Common myeloid progenitor, CD34-positive (primary cell): ENCODE data around the gene ZDHHC7.

Experiments
- CTCF ChIA-PET: fragments of 350-600 bp; sonication (Branson Sonifier 250); formaldehyde crosslinking; loops from one replicate; lab custom pipeline; 2021; ENCODE audit warnings: antibody characterized with exemption; lab: Charles Lee
- POLR2A ChIA-PET: fragments of 350-600 bp; sonication (Branson Sonifier 250); formaldehyde crosslinking; loops from one replicate; lab custom pipeline; 2021; ENCODE audit warnings: antibody characterized with exemption; lab: Charles Lee
- DNase-seq, 3 donors: peaks; one replicate each; pipeline versions ENCODE4 v3.0.0 to v3.0.0-alpha.2; 2013
- H3K27ac ChIP-seq, 2 experiments: 1 replicate in 1 of 2; 2 replicates in 1 of 2; pipeline ENCODE4 v1.7.0; 2013; ENCODE audit warnings: inconsistent platforms in 2 of 2, low read length in 2 of 2, mild to moderate bottlenecking in 2 of 2, low read depth in 1 of 2, moderate library complexity in 1 of 2; ENCODE audit not compliant: severe bottlenecking in 2 of 2, insufficient read depth in 1 of 2, poor library complexity in 1 of 2
- H3K27me3 ChIP-seq, 5 experiments: replicated peaks in 2 of 5; 1 replicate in 3 of 5; 2 replicates in 2 of 5; pipeline versions ENCODE4 v1.6.1 to v1.7.0; 2013; ENCODE audit warnings: low read length in 4 of 5, mild to moderate bottlenecking in 2 of 5, moderate library complexity in 2 of 5, inconsistent platforms in 1 of 5; ENCODE audit not compliant: insufficient read depth in 5 of 5, control insufficient read depth in 4 of 5
- H3K36me3 ChIP-seq, 4 experiments: 1 replicate in 2 of 4; 2 replicates in 2 of 4; pipeline versions ENCODE4 v1.6.1 to v1.7.0; 2013; ENCODE audit warnings: low read length in 3 of 4, control low read depth in 1 of 4, mild to moderate bottlenecking in 1 of 4; ENCODE audit not compliant: control insufficient read depth in 4 of 4, insufficient read depth in 4 of 4
- H3K4me1 ChIP-seq, 4 experiments: 1 replicate in 3 of 4; 2 replicates in 1 of 4; pipeline versions ENCODE4 v1.6.1 to v1.7.1; 2013; ENCODE audit warnings: low read length in 3 of 4, mild to moderate bottlenecking in 3 of 4, control low read depth in 1 of 4, inconsistent platforms in 1 of 4, moderate library complexity in 1 of 4; ENCODE audit not compliant: control insufficient read depth in 4 of 4, insufficient read depth in 4 of 4; ENCODE audit errors: control extremely low read depth in 1 of 4
- H3K4me3 ChIP-seq, 7 experiments: 1 replicate in 4 of 7; 2 replicates in 3 of 7; pipeline versions ENCODE4 v1.5.1 to v1.7.0; 2013; ENCODE audit warnings: mild to moderate bottlenecking in 7 of 7, low read length in 6 of 7, moderate library complexity in 6 of 7, inconsistent platforms in 2 of 7, low read depth in 2 of 7, control low read depth in 1 of 7; ENCODE audit not compliant: insufficient read depth in 4 of 7, control insufficient read depth in 1 of 7; ENCODE audit errors: extremely low read depth in 1 of 7
- H3K9me3 ChIP-seq, 5 experiments: 1 replicate in 4 of 5; 2 replicates in 1 of 5; pipeline versions ENCODE4 v1.6.1 to v1.7.1; 2013; ENCODE audit warnings: low read length in 4 of 5, mild to moderate bottlenecking in 2 of 5, inconsistent platforms in 1 of 5, low read depth in 1 of 5, moderate library complexity in 1 of 5; ENCODE audit not compliant: control insufficient read depth in 4 of 5, insufficient read depth in 2 of 5; ENCODE audit errors: control extremely low read depth in 1 of 5
- WGBS: methylation state at CpG from one replicate; pipeline ENCODE4 v1.1.5; 2013; ENCODE audit not compliant: insufficient coverage; 5-methylcytosine and 5-hydroxymethylcytosine counted together

Gene ZDHHC7

DNA sequence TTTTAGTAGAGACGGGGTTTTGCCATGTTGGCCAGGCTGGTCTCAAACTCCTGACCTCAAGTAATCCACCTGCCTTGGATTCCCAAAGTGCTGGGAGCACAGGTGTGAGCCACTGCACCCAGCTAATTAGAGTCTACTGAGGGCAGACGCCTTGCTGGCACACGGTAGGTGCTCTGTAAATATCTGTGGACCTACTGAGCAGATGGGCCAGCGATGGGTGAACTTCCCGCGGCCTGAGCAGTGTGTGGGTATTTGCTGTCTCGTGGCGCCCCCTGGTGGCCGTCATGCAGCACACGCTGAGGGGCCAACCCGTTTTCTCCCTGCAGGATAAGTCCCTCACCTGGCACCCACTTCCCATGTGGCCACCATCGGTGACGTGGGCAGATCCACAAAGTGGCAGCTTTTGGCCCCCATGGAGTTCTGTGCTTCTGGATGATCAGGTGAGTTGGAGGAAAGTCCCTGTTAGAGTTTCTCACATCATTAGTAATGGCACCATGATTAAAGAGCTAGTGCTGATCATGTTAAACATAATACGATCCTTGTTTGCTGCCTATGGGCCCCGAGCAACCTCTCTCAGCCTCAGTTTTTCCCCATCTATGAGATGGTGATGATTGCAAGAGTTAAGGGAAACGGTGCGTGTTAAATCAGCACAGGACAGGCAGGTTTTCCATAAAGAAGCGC is 40.7 kb downstream of the ZDHHC7 start:
- Histone ChIP-seq H3K4me3 (no peak overlapping the region), H3K27ac (no peak overlapping the region), H3K9me3 (no peaks in the 10 kb centered on the region), H3K27me3 (peaks cover 0 to 9% (median 2%) of the 10 kb centered on the region in 5 experiments), H3K4me1 (peaks cover 0 to 8% (median 2%) of the 10 kb centered on the region in 4 experiments), H3K36me3 (peaks cover 0 to 25% (median 11%) of the 10 kb centered on the region in 4 experiments)
- ChIA-PET CTCF (interaction anchor here (0.7 to 8.3 kb wide), 29 partner anchors 8 to 700 kb away, joined by 3 to 207 read pairs (median 5); no protein-coding TSS in a partner anchor), POLR2A (no interaction called here)
- 28% methylated on average over 16 of the region's 18 CpGs for WGBS
- peak; percentile 80 to 88 (median 87) for DNase-seq

DNA sequence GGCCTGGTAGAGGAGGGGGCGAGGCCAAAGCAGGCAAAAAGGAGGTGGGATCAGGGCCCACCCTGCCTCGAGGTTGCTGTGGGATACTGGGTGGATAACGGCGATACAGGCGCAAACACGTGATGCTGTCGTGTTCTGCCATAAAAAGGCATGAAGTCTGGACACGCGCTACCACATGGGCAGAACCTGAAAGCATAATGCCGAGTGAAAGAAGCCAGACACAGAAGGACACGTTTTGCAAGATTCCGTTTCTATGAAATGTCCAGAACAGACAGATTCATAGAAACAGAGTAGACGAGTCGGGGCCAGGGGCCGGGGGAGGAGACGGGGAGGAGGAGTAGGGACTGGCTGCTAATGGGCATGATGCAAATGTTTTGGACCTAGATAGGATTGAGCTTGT is 43.5 kb downstream of the ZDHHC7 start:
- Histone ChIP-seq H3K36me3 (no peaks in the 10 kb centered on the region), H3K27ac (no peak overlapping the region), H3K4me3 (no peak overlapping the region), H3K27me3 (peaks cover 0 to 11% (median 2%) of the 10 kb centered on the region in 5 experiments), H3K4me1 (peaks cover 0 to 6% (median 2%) of the 10 kb centered on the region in 4 experiments), H3K9me3 (no peaks in the 10 kb centered on the region)
- ChIA-PET POLR2A (no interaction called here), CTCF (interaction anchor here (1.0 to 8.3 kb wide), 10 partner anchors 10 to 221 kb away, joined by 3 to 207 read pairs (median 6); no protein-coding TSS in a partner anchor)
- DNase-seq: no peak
- 92% methylated on average over 16 of the region's 16 CpGs for WGBS

DNA sequence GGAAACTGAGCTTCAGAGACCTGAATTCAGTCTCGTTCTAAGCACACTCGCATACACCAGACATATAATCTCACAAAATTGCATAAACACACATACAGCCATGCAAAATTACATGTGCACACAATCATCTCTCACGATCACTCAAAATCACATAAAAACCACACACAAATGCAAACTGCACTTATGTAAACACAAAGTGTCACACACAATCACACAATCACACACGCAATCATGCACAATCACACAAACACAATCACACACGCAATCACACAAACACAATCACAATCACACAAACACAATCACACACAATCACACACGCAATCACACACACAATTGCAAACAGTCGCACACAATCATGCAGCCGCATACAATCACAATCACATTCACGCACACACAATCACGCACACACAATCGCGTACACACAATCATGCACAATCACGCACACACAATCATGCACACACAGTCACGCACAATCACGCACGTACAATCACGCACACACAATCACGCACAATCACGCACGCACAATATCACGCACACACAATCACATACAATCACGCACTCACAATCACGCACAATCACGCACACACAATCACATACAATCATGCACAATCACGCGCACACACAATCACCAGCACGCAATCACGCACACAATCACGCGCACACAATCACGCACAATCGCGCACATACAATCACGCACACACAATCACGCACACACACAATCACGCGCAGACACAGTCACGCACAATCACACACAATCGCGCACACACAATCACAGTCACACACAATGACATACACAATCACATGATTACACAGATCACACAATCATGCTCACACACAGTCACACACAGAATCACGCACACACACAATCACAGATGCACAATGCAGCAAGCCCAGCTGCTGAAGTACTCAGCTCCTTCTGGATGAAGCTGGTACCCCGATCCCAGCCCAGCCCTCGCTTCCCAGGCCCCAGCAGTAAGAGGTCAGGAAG is 45.6 kb downstream of the ZDHHC7 start:
- WGBS: 95% methylated on average over 29 of the region's 43 CpGs
- H3K36me3 ChIP-seq: no peaks in the 10 kb centered on the region
- H3K27ac ChIP-seq: no peak overlapping the region
- no peaks in the 10 kb centered on the region for H3K9me3 ChIP-seq
- ChIA-PET POLR2A (no interaction called here), CTCF (interaction anchor here (0.6 to 8.3 kb wide), 6 partner anchors 11 to 228 kb away, joined by 3 to 207 read pairs (median 4); no protein-coding TSS in a partner anchor)
- peaks cover 0 to 15% (median 2%) of the 10 kb centered on the region in 5 experiments for H3K27me3 ChIP-seq
- peaks cover 0 to 1% (median 0%) of the 10 kb centered on the region in 4 experiments for H3K4me1 ChIP-seq
- peak in 2 of 3 donors; percentile 59 to 73 for DNase-seq
- no peak overlapping the region for H3K4me3 ChIP-seq

DNA sequence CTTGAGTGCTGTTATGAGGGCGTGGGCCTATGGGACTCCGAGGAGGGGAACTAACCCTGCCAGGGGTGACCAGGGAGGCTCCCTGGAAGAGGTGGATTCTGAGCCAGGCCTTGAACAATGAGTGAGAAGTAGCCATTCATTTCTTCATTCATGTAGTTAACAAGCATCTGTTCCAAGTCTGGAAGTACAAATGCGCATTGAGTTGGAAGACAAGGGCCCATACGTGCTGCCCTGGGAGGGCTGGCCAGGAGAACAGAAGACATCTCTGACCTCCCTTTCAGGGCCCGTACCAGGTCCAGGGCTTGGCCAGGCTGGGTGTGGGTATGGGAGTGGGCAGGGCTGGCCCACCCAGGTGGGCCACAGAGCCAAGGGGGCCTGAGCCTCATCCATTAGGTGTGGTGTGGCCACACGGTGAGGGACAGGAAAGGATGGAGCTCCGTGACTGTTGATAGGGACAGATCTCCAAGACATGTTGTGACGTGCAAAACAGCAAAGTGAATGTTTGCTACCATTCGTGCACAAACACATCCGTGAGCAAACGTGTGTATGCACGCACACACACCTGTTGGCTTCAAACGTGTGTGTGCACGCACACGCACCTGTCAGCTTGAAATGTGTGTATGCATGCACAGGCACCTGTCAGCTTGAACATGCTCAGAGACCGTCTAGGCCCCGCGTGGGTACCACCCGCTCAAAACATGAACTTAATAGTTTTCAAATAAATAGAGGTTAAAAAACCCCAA is 46.8 kb downstream of the ZDHHC7 start:
- CTCF ChIA-PET: interaction anchor here (0.9 to 4.0 kb wide), 8 partner anchors 10 to 227 kb away, joined by 3 to 17 read pairs (median 4); no protein-coding TSS in a partner anchor
- DNase-seq: no peak
- POLR2A ChIA-PET: no interaction called here
- H3K4me1 ChIP-seq: peaks cover 0 to 11% (median 2%) of the 10 kb centered on the region in 4 experiments
- H3K4me3 ChIP-seq: no peak overlapping the region
- 97% methylated on average over 12 of the region's 19 CpGs for WGBS
- H3K27me3 ChIP-seq: peaks cover 0 to 14% (median 2%) of the 10 kb centered on the region in 5 experiments
- no peaks in the 10 kb centered on the region for H3K9me3 ChIP-seq
- no peak overlapping the region for H3K27ac ChIP-seq
- no peaks in the 10 kb centered on the region for H3K36me3 ChIP-seq

DNA sequence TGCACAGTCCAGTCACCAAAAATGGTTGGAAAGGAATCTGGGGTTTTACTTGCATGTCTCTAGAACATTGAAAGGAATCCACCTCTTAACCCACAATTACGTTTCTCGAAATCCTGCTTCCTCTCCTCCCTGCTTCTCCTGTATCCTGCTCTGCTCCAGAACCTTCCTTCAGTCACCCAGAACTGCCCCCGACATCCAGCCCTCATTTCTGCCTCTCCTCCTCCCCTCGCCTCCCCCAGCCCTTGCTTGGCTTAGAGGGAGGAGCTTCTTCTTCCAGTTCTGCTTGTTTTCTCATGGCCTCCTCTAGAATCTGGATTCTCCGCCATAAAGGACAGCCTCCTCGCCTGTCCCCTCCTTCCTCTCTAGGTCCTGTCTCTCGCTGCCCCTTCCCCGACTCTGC is 48.3 kb downstream of the ZDHHC7 start:
- 84% methylated on average over 7 of the region's 8 CpGs for WGBS
- Histone ChIP-seq H3K36me3 (no peaks in the 10 kb centered on the region), H3K4me1 (peaks cover 0 to 15% (median 2%) of the 10 kb centered on the region in 4 experiments), H3K4me3 (no peak overlapping the region), H3K9me3 (no peaks in the 10 kb centered on the region), H3K27me3 (peaks cover 0 to 10% (median 2%) of the 10 kb centered on the region in 5 experiments), H3K27ac (no peak overlapping the region)
- CTCF ChIA-PET: interaction anchor here (1.4 to 4.0 kb wide), 5 partner anchors 8 to 225 kb away, joined by 6 to 17 read pairs (median 9); no protein-coding TSS in a partner anchor
- no peak for DNase-seq
- POLR2A ChIA-PET: no interaction called here

DNA sequence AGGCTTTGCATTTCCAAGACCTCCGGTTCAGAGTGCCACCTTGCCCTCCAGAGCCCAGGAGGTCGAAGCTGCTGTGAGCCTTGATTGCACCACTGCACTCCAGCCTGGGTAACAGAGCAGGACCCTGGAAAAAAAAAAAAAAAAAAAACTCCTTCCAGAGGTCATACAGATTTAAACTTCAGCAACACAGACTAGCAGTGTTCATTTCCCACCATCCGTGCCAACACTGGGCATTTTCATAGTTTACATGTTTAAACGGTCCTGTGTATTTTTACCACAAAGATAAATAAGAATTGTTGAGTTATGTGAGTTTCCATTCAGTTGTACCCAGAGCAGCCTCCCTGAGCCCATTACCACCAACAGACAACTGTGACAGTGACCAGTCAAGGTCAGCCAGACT is 50.4 kb downstream of the ZDHHC7 start:
- Histone ChIP-seq H3K27ac (no peak overlapping the region), H3K36me3 (no peaks in the 10 kb centered on the region), H3K9me3 (no peaks in the 10 kb centered on the region), H3K4me1 (peaks cover 0 to 15% (median 2%) of the 10 kb centered on the region in 4 experiments), H3K4me3 (no peak overlapping the region), H3K27me3 (peaks cover 0 to 9% (median 2%) of the 10 kb centered on the region in 5 experiments)
- CTCF ChIA-PET: interaction anchor here (0.7 to 4.0 kb wide), 3 partner anchors 29 to 223 kb away, joined by 3 to 17 read pairs (median 8); no protein-coding TSS in a partner anchor
- POLR2A ChIA-PET: no interaction called here
- DNase-seq: no peak
- WGBS: 88% methylated on average over 2 of the region's 4 CpGs
